ENCODE measurements around the gene TMEFF1.
"Not testable (repeated sequence)": the region's sequence is repeated elsewhere in the genome, so short reads cannot be mapped to it uniquely, and the experiment has no call there.

The TMEFF1 gene

GRCh38 chr9:100472788-100473275 lies at the start of gene TMEFF1:
TMEFF1 (plus strand) TSS chr9:100473149; CDS start chr9:100473545, 396 bp downstream.
- DNase-seq (ENCODE audit: low read depth in 2 of 2, low spot score in 1 of 2): peak in 1 of 2 donors; percentile 13

- DNase-seq (ENCODE audit: low read depth in 2 of 2, low spot score in 1 of 2): no peak
These were observed 47.2 kb upstream of the TMEFF1 start for GRCh38 chr9:100425758-100426157.

- no peak for DNase-seq (ENCODE audit: low read depth in 2 of 2, low spot score in 1 of 2)
These were observed 46.8 kb upstream of the TMEFF1 start for GRCh38 chr9:100426189-100426529.

- DNase-seq (ENCODE audit: low read depth in 2 of 2, low spot score in 1 of 2): peak in 1 of 2 donors; percentile 10
These were observed 46.2 kb upstream of the TMEFF1 start, which contains the start of gene MSANTD3 for GRCh38 chr9:100426530-100427365. MSANTD3 (plus strand) TSS chr9:100427143; CDS start chr9:100441939, 14,796 bp downstream.

- DNase-seq (ENCODE audit: low read depth in 2 of 2, low spot score in 1 of 2): peak in 1 of 2 donors; percentile 40
These were observed 45.3 kb upstream of the TMEFF1 start for GRCh38 chr9:100427366-100428263.

- DNase-seq (ENCODE audit: low read depth in 2 of 2, low spot score in 1 of 2): no peak
These were observed 43.9 kb upstream of the TMEFF1 start for GRCh38 chr9:100428871-100429654.

- DNase-seq (ENCODE audit: low read depth in 2 of 2, low spot score in 1 of 2): no peak
These were observed 42.5 kb upstream of the TMEFF1 start for GRCh38 chr9:100430286-100430940.

GRCh38 chr9:100431886-100432285 lies 41.1 kb upstream of the TMEFF1 start:
- DNase-seq (ENCODE audit: low read depth in 2 of 2, low spot score in 1 of 2): no peak

- no peak for DNase-seq (ENCODE audit: low read depth in 2 of 2, low spot score in 1 of 2)
These were observed 40.2 kb upstream of the TMEFF1 start for GRCh38 chr9:100432736-100433135.

- DNase-seq (ENCODE audit: low read depth in 2 of 2, low spot score in 1 of 2): no peak
These were observed 36.4 kb upstream of the TMEFF1 start for GRCh38 chr9:100436571-100436970.

- DNase-seq (ENCODE audit: low read depth in 2 of 2, low spot score in 1 of 2): peak; percentile 30 to 64
These were observed 34.8 kb upstream of the TMEFF1 start for GRCh38 chr9:100437860-100438805.

- DNase-seq (ENCODE audit: low read depth in 2 of 2, low spot score in 1 of 2): no peak
These were observed 32.9 kb upstream of the TMEFF1 start for GRCh38 chr9:100440071-100440470.

GRCh38 chr9:100440487-100440886 lies 32.5 kb upstream of the TMEFF1 start:
- not testable (repeated sequence) for DNase-seq (ENCODE audit: low read depth in 2 of 2, low spot score in 1 of 2)

GRCh38 chr9:100441911-100442361 lies 31.0 kb upstream of the TMEFF1 start:
- no peak for DNase-seq (ENCODE audit: low read depth in 2 of 2, low spot score in 1 of 2)

- no peak for DNase-seq (ENCODE audit: low read depth in 2 of 2, low spot score in 1 of 2)
These were observed 28.9 kb upstream of the TMEFF1 start for GRCh38 chr9:100443781-100444768.

- DNase-seq (ENCODE audit: low read depth in 2 of 2, low spot score in 1 of 2): no peak
These were observed 27.6 kb upstream of the TMEFF1 start for GRCh38 chr9:100445161-100445902.

- DNase-seq (ENCODE audit: low read depth in 2 of 2, low spot score in 1 of 2): no peak
These were observed 26.9 kb upstream of the TMEFF1 start for GRCh38 chr9:100445903-100446549.
